ENCODE results near the gene OASL. TPM values are rescaled to one million over a fixed set of nuclear protein-coding genes. Genes with fewer than 3 reads are reported as not detected.

OASL gene
- total RNA-seq, 1 experiment from 2014 or later = not detected

- no peak overlapping the region for H3K9ac ChIP-seq (ENCODE audit: extremely low read depth, insufficient read length, low read length)
- Mint-ChIP-seq H3K27me3 (ENCODE audit: low read depth) (peaks cover 12% of the 10 kb centered on the region), H3K9me3 (peaks cover 0 to 6% of the 10 kb centered on the region in 2 experiments; a peak in 2 of 5 replicates), H3K36me3 (ENCODE audit: insufficient read depth in 1 of 3, low read depth in 3 of 3) (no peaks in the 10 kb centered on the region), H3K4me3 (no peak overlapping the region), H3K27ac (no peak overlapping the region), H3K4me1 (no peaks in the 10 kb centered on the region)
- H4K91ac ChIP-seq (ENCODE audit: insufficient read length, low read depth, low read length) = no peak overlapping the region
- H4K8ac ChIP-seq (replicated peaks; ENCODE audit: insufficient read length, low read depth, low read length) = no peak overlapping the region
- H3K79me2 ChIP-seq (ENCODE audit: insufficient read depth, low read length) = no peaks in the 10 kb centered on the region
- H2BK12ac ChIP-seq (ENCODE audit: insufficient read length, low read depth, low read length) = no peak overlapping the region
- no peak for DNase-seq
- H4K5ac ChIP-seq (ENCODE audit: insufficient read length, low read depth, low read length) = no peak overlapping the region
- H2BK120ac ChIP-seq (ENCODE audit: low read depth, low read length, poor library complexity, severe bottlenecking) = no peak overlapping the region
- H3K27ac ChIP-seq (ENCODE audit: insufficient read length, low read depth, low read length) = no peak overlapping the region
- H3K18ac ChIP-seq (ENCODE audit: insufficient read length, low read depth, low read length) = no peak overlapping the region
- H3K9me3 ChIP-seq (ENCODE audit: control insufficient read depth, low read depth, low read length) = no peaks in the 10 kb centered on the region
- H3K56ac ChIP-seq (ENCODE audit: insufficient read length, low read depth, low read length) = no peak overlapping the region
- no peak for TF ChIP-seq CTCF (conservative IDR thresholded peaks at IDR 0.05)
- H3K79me1 ChIP-seq (ENCODE audit: insufficient read depth, low read depth, low read length, poor library complexity, severe bottlenecking) = no peaks in the 10 kb centered on the region
- H2BK20ac ChIP-seq (ENCODE audit: low read depth, low read length, poor library complexity, severe bottlenecking) = no peak overlapping the region
- H2AK5ac ChIP-seq (ENCODE audit: insufficient read length, low read length) = no peak overlapping the region
- no peaks in the 10 kb centered on the region for H3K4me1 ChIP-seq (ENCODE audit: insufficient read depth, low read length)
- no peak overlapping the region for H3K23ac ChIP-seq (ENCODE audit: insufficient read length, low read depth, low read length)
- no peak overlapping the region for H3K14ac ChIP-seq (ENCODE audit: insufficient read depth, low read length)
- no peak overlapping the region for H2AFZ ChIP-seq (ENCODE audit: low read length)
- no peaks in the 10 kb centered on the region for H4K20me1 ChIP-seq (ENCODE audit: control insufficient read depth, insufficient read depth, insufficient read length)
- H3K23me2 ChIP-seq (ENCODE audit: insufficient read length, low read depth, low read length, poor library complexity, severe bottlenecking) = no peaks in the 10 kb centered on the region
- WGBS (ENCODE audit: extremely low coverage, insufficient read length, low lambda C conversion rate) = no CpG with 5 or more reads among the region's 1 CpG
- no peak overlapping the region for H3T11ph ChIP-seq (ENCODE audit: low read length)
- H2BK5ac ChIP-seq (ENCODE audit: insufficient read length, low read length) = no peak overlapping the region
- H2BK15ac ChIP-seq (ENCODE audit: low read depth, low read length) = no peak overlapping the region
- no peaks in the 10 kb centered on the region for H3K27me3 ChIP-seq (ENCODE audit: insufficient read depth, low read length)
- no peak overlapping the region for H3K4me2 ChIP-seq (ENCODE audit: insufficient read depth, insufficient read length, low read length)
- no peak overlapping the region for H3K4ac ChIP-seq (ENCODE audit: low read depth, low read length)
Measured at GRCh38 chr12:120992989-120993388, 46.1 kb downstream of the OASL start.

Data from H9 (cell line).